ENCODE data around the gene NDEL1.

NDEL1 gene

GRCh38 chr17:8466873-8467272 is 31.2 kb downstream of the NDEL1 start:
- no peak for DNase-seq (ENCODE audit: low spot score)
- no peak for TF ChIP-seq CTCF (IDR thresholded peaks at IDR 0.05; ENCODE audit: borderline replicate concordance, control extremely low read depth, extremely low read depth, insufficient read depth, missing control alignments)
- in situ Hi-C loops (cut with MboI; ENCODE audit: low sequenced_read_pairs, unreplicated experiment) = no loop called here

GRCh38 chr17:8467527-8467926 is 31.8 kb downstream of the NDEL1 start:
- DNase-seq (ENCODE audit: low spot score) = no peak
- TF ChIP-seq CTCF (IDR thresholded peaks at IDR 0.05; ENCODE audit: borderline replicate concordance, control extremely low read depth, extremely low read depth, insufficient read depth, missing control alignments) = no peak
- in situ Hi-C loops (cut with MboI; ENCODE audit: low sequenced_read_pairs, unreplicated experiment) = no loop called here

GRCh38 chr17:8468127-8468526 is 32.4 kb downstream of the NDEL1 start:
- no peak for TF ChIP-seq CTCF (IDR thresholded peaks at IDR 0.05; ENCODE audit: borderline replicate concordance, control extremely low read depth, extremely low read depth, insufficient read depth, missing control alignments)
- in situ Hi-C loops (cut with MboI; ENCODE audit: low sequenced_read_pairs, unreplicated experiment) = no loop called here
- no peak for DNase-seq (ENCODE audit: low spot score)

- in situ Hi-C loops (cut with MboI; ENCODE audit: low sequenced_read_pairs, unreplicated experiment) = no loop called here
- TF ChIP-seq CTCF (IDR thresholded peaks at IDR 0.05; ENCODE audit: borderline replicate concordance, control extremely low read depth, extremely low read depth, insufficient read depth, missing control alignments) = no peak
- no peak for DNase-seq (ENCODE audit: low spot score)
Measured at GRCh38 chr17:8468980-8469379, 33.3 kb downstream of the NDEL1 start.

GRCh38 chr17:8469964-8470363 is 34.3 kb downstream of the NDEL1 start:
- TF ChIP-seq CTCF (IDR thresholded peaks at IDR 0.05; ENCODE audit: borderline replicate concordance, control extremely low read depth, extremely low read depth, insufficient read depth, missing control alignments) = no peak
- in situ Hi-C loops (cut with MboI; ENCODE audit: low sequenced_read_pairs, unreplicated experiment) = no loop called here
- no peak for DNase-seq (ENCODE audit: low spot score)

GRCh38 chr17:8470447-8471047 is 34.9 kb downstream of the NDEL1 start:
- TF ChIP-seq CTCF (IDR thresholded peaks at IDR 0.05; ENCODE audit: borderline replicate concordance, control extremely low read depth, extremely low read depth, insufficient read depth, missing control alignments) = no peak
- in situ Hi-C loops (cut with MboI; ENCODE audit: low sequenced_read_pairs, unreplicated experiment) = no loop called here
- no peak for DNase-seq (ENCODE audit: low spot score)

Data from GM13976 (cell line).